CD8-positive, alpha-beta memory T cell (primary cell): Measurements from ENCODE around the gene RLN1. TPM values are rescaled to one million over a fixed set of nuclear protein-coding genes. Genes with fewer than 3 reads are reported as not detected.

Experiments
- CTCF ChIA-PET: fragments of 350-600 bp; sonication (Branson Sonifier 250); formaldehyde crosslinking; loops from one replicate; lab custom pipeline; 2021; ENCODE audit warnings: antibody characterized with exemption; lab: Charles Lee
- POLR2A ChIA-PET: fragments of 350-600 bp; sonication (Branson Sonifier 250); formaldehyde crosslinking; loops from one replicate; lab custom pipeline; 2021; ENCODE audit warnings: antibody characterized with exemption; lab: Charles Lee
- DNase-seq, 5 donors: peaks; one replicate each; pipeline versions ENCODE4 v3.0.0 to v3.0.0-alpha.2; 2020 to 2022; ENCODE audit warnings: mixed read lengths in 1 of 5
- H3K27ac ChIP-seq: one replicate; pipeline ENCODE4 v1.7.0; 2013; ENCODE audit warnings: low read depth, mild to moderate bottlenecking, low read length, moderate library complexity
- H3K27me3 ChIP-seq: 2 replicates; pipeline ENCODE4 v1.7.0; 2013; ENCODE audit warnings: low read length, mild to moderate bottlenecking; ENCODE audit not compliant: insufficient read depth, poor library complexity, severe bottlenecking
- H3K36me3 ChIP-seq: 2 replicates; pipeline ENCODE4 v1.7.0; 2013; ENCODE audit warnings: mild to moderate bottlenecking, low read length, moderate library complexity; ENCODE audit not compliant: insufficient read depth
- H3K4me1 ChIP-seq: 2 replicates; pipeline ENCODE4 v1.7.0; 2013; ENCODE audit warnings: mild to moderate bottlenecking, low read length, moderate library complexity; ENCODE audit not compliant: insufficient read depth
- H3K4me3 ChIP-seq: 2 replicates; pipeline ENCODE4 v1.7.0; 2013; ENCODE audit warnings: mild to moderate bottlenecking, low read length
- H3K9me3 ChIP-seq: 2 replicates; pipeline ENCODE4 v1.7.0; 2013; ENCODE audit warnings: mild to moderate bottlenecking, low read length
- H3K27ac Mint-ChIP-seq, 8 donors: one replicate each; pipeline ENCODE4 v1.8.0; 2020 to 2021; ENCODE audit warnings: mixed read lengths in 8 of 8, mild to moderate bottlenecking in 6 of 8, inconsistent platforms in 3 of 8, moderate library complexity in 3 of 8
- H3K27me3 Mint-ChIP-seq, 2 donors: one replicate each; pipeline ENCODE4 v1.8.0; 2020 to 2021; ENCODE audit warnings: mixed read lengths in 2 of 2, mild to moderate bottlenecking in 1 of 2, moderate library complexity in 1 of 2
- H3K36me3 Mint-ChIP-seq, 3 donors: one replicate each; pipeline ENCODE4 v1.8.0; 2020 to 2021; ENCODE audit warnings: mixed read lengths in 3 of 3, inconsistent platforms in 1 of 3, mild to moderate bottlenecking in 1 of 3
- H3K4me1 Mint-ChIP-seq, 3 donors: one replicate each; pipeline ENCODE4 v1.8.0; 2020 to 2021; ENCODE audit warnings: mixed read lengths in 3 of 3, inconsistent platforms in 1 of 3, mild to moderate bottlenecking in 1 of 3
- H3K4me3 Mint-ChIP-seq, 7 donors: one replicate each; pipeline ENCODE4 v1.8.0; 2020 to 2021; ENCODE audit warnings: mixed read lengths in 7 of 7, mild to moderate bottlenecking in 6 of 7, moderate library complexity in 4 of 7, inconsistent platforms in 2 of 7
- H3K9me3 Mint-ChIP-seq, 5 donors: one replicate each; pipeline ENCODE4 v1.8.0; 2020 to 2022; ENCODE audit warnings: mixed read lengths in 5 of 5, mild to moderate bottlenecking in 3 of 5, moderate library complexity in 2 of 5, inconsistent platforms in 1 of 5
- polyA plus RNA-seq: library from polyadenylated mRNA; unstranded; fragments of 300-500 nt; fragmentation: Illumina TruSeq; gene quantifications from one replicate; pipeline ENCODE4 v1.2.3, GENCODE V29; 2021
- total RNA-seq, 2 experiments: library from RNA; stranded (reverse); gene quantifications; one replicate each; pipeline ENCODE4 v1.2.3, GENCODE V29; 2021

The RLN1 gene
- total and polyA plus RNA-seq, 3 experiments from 2014 or later = 0.31 to 4.1 (median 1.1) TPM

DNA sequence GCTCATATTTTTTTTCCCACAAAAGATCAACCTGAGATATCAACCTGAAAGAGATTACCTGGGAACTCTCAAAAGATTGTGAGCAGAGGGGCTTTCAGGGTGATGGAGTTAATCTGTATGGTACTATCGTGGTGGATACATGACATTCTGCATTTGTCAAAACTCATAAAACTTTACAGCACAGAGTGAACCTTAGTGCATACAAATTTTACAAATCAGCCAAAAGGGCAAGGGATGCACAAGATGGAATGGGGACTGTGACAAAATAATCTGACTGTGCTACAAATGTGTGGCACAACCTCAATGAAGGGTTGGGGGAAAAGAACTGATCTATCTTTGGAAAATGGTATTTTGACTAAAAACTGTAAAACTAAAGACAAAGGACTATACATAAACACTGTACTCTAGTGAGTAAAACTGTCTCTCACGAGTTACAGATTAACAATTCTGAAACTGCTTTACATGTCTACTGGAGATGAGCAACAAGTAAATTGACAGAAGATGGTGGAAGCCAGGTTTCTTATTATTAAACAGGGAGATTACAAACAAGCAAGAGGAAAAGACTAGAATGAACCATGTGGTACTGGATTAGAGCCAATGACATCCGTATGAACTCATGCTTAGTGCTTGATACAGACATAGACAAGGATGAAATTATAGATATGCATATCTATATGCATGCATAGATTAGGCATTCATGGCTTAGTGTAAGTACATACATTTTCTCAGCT is 24.8 kb upstream of the RLN1 start:
- H3K27ac Mint-ChIP-seq = no peak overlapping the region
- CTCF ChIA-PET = no interaction called here

DNA sequence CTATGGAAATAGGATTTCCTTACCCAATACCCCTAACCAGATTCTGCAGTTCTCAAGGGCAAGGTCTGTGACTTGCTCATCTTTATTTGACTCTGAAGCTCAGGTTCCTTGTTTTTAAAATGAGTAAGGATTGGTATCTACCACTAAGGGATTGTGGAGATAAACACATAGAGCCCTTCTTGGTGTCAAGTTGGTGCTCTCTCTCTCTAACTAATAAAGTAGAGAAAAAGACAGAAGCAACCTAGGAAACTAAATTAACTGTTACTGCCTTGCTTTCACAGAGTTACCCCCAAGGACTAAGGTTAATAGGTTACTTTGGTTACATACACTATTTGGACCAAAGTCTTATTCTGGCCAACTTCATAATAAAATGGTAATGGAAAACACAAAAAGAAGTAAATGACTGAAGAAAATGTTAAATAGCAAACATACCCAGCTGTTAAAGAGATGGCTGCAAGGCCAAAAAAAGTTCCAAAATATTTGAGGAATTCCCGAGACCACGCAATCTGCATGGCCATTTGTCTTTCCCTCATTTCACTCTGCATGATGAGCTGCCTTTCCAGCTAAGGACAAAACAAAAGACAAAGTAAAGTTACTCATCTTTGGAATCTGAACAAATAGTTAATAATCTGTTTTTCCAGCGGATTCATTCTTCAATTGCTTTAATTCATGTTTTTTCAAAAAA is 21.8 kb upstream of the RLN1 start:
- Histone ChIP-seq H3K4me1 (no peaks in the 10 kb centered on the region), H3K27me3 (no peaks in the 10 kb centered on the region), H3K36me3 (no peaks in the 10 kb centered on the region), H3K27ac (no peak overlapping the region), H3K4me3 (no peak overlapping the region), H3K9me3 (no peaks in the 10 kb centered on the region)
- Mint-ChIP-seq H3K27ac (no peak overlapping the region), H3K27me3 (no peaks in the 10 kb centered on the region), H3K9me3 (no peaks in the 10 kb centered on the region), H3K4me3 (no peak overlapping the region), H3K36me3 (peaks cover 27 to 30% (median 29%) of the 10 kb centered on the region in 3 donors), H3K4me1 (peaks cover 3 to 11% (median 8%) of the 10 kb centered on the region in 3 donors)
- DNase-seq = no peak
- CTCF ChIA-PET = no interaction called here
- POLR2A ChIA-PET = no interaction called here

More for the DNA sequence above, 24.8 kb upstream of the RLN1 start:
- Mint-ChIP-seq H3K4me1 (peaks cover 7 to 12% (median 11%) of the 10 kb centered on the region in 3 donors), H3K4me3 (no peak overlapping the region), H3K9me3 (peaks cover 0 to 5% (median 0%) of the 10 kb centered on the region in 5 donors), H3K36me3 (peaks cover 18 to 33% (median 23%) of the 10 kb centered on the region in 3 donors), H3K27me3 (no peaks in the 10 kb centered on the region)
- Histone ChIP-seq H3K27me3 (no peaks in the 10 kb centered on the region), H3K27ac (no peak overlapping the region), H3K9me3 (no peaks in the 10 kb centered on the region), H3K4me1 (no peaks in the 10 kb centered on the region), H3K4me3 (no peak overlapping the region), H3K36me3 (no peaks in the 10 kb centered on the region)
- POLR2A ChIA-PET = no interaction called here
- no peak for DNase-seq

DNA sequence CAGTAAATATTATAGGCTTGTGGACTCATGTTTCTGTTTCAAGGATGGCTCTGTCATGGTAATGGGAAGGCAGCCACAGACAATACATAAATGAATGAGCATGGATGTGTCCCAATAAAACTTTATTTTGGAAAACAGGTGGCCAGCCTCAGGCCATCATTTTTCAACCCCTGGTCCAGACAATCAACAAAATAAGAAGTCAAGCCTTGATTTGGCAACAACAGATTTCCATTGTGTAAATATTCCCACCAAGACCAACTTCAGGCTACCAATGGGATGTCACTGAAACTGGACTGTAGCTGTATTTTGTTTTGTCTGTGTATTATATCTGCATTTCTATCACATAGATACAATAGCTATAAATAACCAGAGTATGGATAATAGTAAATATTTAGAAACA is 20.7 kb upstream of the RLN1 start:
- Histone ChIP-seq H3K36me3 (no peaks in the 10 kb centered on the region), H3K27me3 (no peaks in the 10 kb centered on the region), H3K27ac (no peak overlapping the region), H3K4me1 (no peaks in the 10 kb centered on the region), H3K4me3 (no peak overlapping the region), H3K9me3 (no peaks in the 10 kb centered on the region)
- H3K27ac Mint-ChIP-seq = no peak overlapping the region
- ChIA-PET CTCF (no interaction called here), POLR2A (no interaction called here)
- H3K36me3 Mint-ChIP-seq = peaks cover 27 to 30% (median 29%) of the 10 kb centered on the region in 3 donors
- no peak for DNase-seq
- peaks cover 8 to 11% (median 9%) of the 10 kb centered on the region in 3 donors for H3K4me1 Mint-ChIP-seq
- no peaks in the 10 kb centered on the region for H3K27me3 Mint-ChIP-seq
- H3K9me3 Mint-ChIP-seq = no peaks in the 10 kb centered on the region
- no peak overlapping the region for H3K4me3 Mint-ChIP-seq

DNA sequence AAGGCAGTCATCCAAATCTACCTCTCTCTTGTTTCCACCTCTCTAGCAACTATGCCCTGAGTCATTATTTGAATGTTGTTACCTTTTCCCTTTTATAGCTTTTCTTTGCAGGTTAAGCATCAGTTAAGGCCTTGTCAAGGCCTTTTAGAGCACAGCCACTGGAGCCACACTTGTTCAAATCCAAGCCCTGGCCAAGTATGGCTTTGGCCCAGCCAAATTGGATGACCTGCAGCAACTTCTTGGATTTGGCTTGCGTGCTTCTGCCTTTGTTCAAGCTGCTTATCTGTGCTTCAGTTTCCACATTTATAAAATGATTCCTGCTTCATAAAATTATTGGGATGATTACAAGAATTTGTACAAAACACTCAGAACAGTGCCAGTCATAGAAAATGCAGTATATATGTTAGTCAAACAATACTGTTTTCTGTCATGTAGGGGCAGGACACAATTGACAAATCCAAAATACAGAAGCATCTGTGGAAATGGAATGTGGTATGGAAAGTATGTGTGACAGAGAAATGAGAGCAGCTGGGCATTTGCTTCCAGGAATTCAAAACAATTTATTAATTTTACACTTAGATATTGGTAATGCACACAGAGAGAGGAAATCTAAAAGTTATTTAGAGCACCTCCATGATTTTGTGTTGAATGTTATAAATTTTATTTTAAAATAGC is 17.9 kb upstream of the RLN1 start:
- H3K4me1 Mint-ChIP-seq = peaks cover 25 to 34% (median 27%) of the 10 kb centered on the region in 3 donors
- Histone ChIP-seq H3K27ac (no peak overlapping the region), H3K36me3 (no peaks in the 10 kb centered on the region), H3K4me3 (no peak overlapping the region), H3K9me3 (no peaks in the 10 kb centered on the region), H3K4me1 (peaks cover 16% of the 10 kb centered on the region), H3K27me3 (no peaks in the 10 kb centered on the region)
- no peak overlapping the region for H3K4me3 Mint-ChIP-seq
- H3K27me3 Mint-ChIP-seq = no peaks in the 10 kb centered on the region
- CTCF ChIA-PET = interaction anchor here (1.1 to 2.0 kb wide), 2 partner anchors 36 to 92 kb away, joined by 3 to 6 read pairs; partner anchors contain the start of gene CD274
- DNase-seq = no peak
- H3K9me3 Mint-ChIP-seq = no peaks in the 10 kb centered on the region
- peak overlapping the region in 1 of 8 donors; percentile 24 for H3K27ac Mint-ChIP-seq
- POLR2A ChIA-PET = no interaction called here
- H3K36me3 Mint-ChIP-seq = peaks cover 24 to 28% (median 25%) of the 10 kb centered on the region in 3 donors

DNA sequence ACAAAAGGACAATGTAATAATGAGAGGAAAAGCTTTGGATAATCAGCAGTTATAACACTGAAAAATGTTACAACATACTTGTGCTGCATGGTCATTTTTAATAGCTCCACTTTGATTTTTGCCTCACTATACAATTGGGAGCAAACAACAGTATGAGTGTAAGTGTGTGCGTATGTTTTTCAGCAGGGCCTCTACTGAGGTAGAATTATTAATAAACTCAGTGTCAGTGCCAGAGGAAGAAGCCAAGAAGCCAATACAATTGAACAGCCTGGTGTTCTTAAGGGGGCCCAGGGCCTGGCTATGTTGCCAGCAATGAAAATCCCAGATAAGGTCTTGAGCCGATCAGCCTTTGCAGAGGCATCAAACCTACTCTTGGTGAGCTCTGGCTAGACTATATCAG is 16.1 kb upstream of the RLN1 start:
- Mint-ChIP-seq H3K9me3 (peaks cover 0 to 3% (median 0%) of the 10 kb centered on the region in 5 donors), H3K4me3 (no peak overlapping the region), H3K4me1 (peaks cover 39 to 51% (median 41%) of the 10 kb centered on the region in 3 donors), H3K27ac (peak overlapping the region in 3 of 8 donors; percentile 11 to 46 (median 44)), H3K36me3 (peaks cover 14 to 20% (median 15%) of the 10 kb centered on the region in 3 donors), H3K27me3 (no peaks in the 10 kb centered on the region)
- H3K9me3 ChIP-seq = no peaks in the 10 kb centered on the region
- ChIA-PET POLR2A (no interaction called here), CTCF (interaction anchor here (0.9 kb wide), 1 partner anchor 29 kb away, joined by 4 read pairs; no protein-coding TSS in a partner anchor)
- H3K27me3 ChIP-seq = no peaks in the 10 kb centered on the region
- no peak overlapping the region for H3K27ac ChIP-seq
- H3K36me3 ChIP-seq = no peaks in the 10 kb centered on the region
- H3K4me1 ChIP-seq = peaks cover 34% of the 10 kb centered on the region
- no peak overlapping the region for H3K4me3 ChIP-seq
- DNase-seq = no peak

DNA sequence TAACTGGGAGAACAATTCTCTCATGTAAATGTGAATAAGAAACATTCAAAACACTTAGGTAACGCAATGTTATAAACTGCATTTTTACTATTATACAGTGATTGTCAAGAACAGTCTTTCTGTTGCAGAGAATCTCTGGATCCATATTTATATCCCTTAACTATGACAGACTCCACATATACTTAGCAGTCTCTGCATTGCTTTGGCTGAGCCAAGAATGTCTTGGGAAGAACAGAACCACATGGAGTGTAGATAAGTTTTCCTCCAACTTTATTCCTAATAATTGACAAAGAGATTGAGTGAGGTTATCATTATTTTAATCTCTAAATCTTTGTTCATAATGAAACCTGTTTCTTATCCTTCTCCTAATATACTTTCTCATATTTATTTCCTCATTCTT is 15.6 kb upstream of the RLN1 start:
- H3K27me3 Mint-ChIP-seq = no peaks in the 10 kb centered on the region
- no peak overlapping the region for H3K4me3 Mint-ChIP-seq
- Histone ChIP-seq H3K27ac (no peak overlapping the region), H3K36me3 (no peaks in the 10 kb centered on the region), H3K4me1 (peaks cover 39% of the 10 kb centered on the region), H3K27me3 (no peaks in the 10 kb centered on the region), H3K9me3 (no peaks in the 10 kb centered on the region), H3K4me3 (no peak overlapping the region)
- H3K9me3 Mint-ChIP-seq = peaks cover under 1 to 5% (median 2%) of the 10 kb centered on the region in 5 donors
- CTCF ChIA-PET = interaction anchor here (0.9 kb wide), 1 partner anchor 28 kb away, joined by 4 read pairs; no protein-coding TSS in a partner anchor
- H3K4me1 Mint-ChIP-seq = peaks cover 43 to 57% (median 47%) of the 10 kb centered on the region in 3 donors
- POLR2A ChIA-PET = no interaction called here
- H3K27ac Mint-ChIP-seq = peak overlapping the region in 1 of 8 donors; percentile 64
- peaks cover 12 to 17% (median 15%) of the 10 kb centered on the region in 3 donors for H3K36me3 Mint-ChIP-seq
- DNase-seq = no peak

DNA sequence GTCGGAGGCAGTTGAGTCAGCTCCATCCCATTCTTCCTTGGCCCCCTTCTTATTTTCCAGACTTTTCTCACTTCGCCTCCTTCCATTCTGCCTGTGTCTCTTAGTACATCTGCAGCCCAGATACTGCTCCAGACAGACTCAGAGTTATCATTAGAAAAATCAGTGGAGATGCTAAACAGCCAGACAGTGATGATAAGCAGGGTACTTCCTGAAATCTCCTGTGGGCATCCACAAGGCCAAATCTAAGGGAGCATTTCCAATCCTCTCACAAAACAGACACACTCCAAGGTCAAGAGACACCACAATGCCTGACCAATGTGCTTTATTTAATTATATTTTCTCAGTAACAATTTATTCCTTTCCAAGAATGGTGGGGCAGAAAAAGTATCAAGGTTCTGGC is 14.5 kb upstream of the RLN1 start:
- H3K4me1 ChIP-seq = peaks cover 39% of the 10 kb centered on the region
- no peak overlapping the region for H3K4me3 ChIP-seq
- DNase-seq = no peak
- H3K27ac ChIP-seq = no peak overlapping the region
- H3K4me3 Mint-ChIP-seq = no peak overlapping the region
- H3K9me3 Mint-ChIP-seq = peaks cover 6 to 14% (median 8%) of the 10 kb centered on the region in 5 donors
- peak overlapping the region in 6 of 8 donors; percentile 17 to 86 (median 57) for H3K27ac Mint-ChIP-seq
- H3K36me3 ChIP-seq = no peaks in the 10 kb centered on the region
- no peaks in the 10 kb centered on the region for H3K27me3 ChIP-seq
- ChIA-PET POLR2A (no interaction called here), CTCF (no interaction called here)
- H3K9me3 ChIP-seq = no peaks in the 10 kb centered on the region
- H3K4me1 Mint-ChIP-seq = peaks cover 49 to 58% (median 52%) of the 10 kb centered on the region in 3 donors
- H3K27me3 Mint-ChIP-seq = no peaks in the 10 kb centered on the region
- H3K36me3 Mint-ChIP-seq = peaks cover 12 to 19% (median 18%) of the 10 kb centered on the region in 3 donors
